Measurements from ENCODE around the gene PIP4K2B.
A peak's percentile ranks its signal among the peaks of the same experiment; 100 is the strongest.

PIP4K2B gene

GRCh38 chr17:38751808-38752307, 47.5 kb downstream of the PIP4K2B start:
- H3K27me3 ChIP-seq (ENCODE audit: insufficient read depth, low read depth, severe bottlenecking): no peaks in the 10 kb centered on the region
- peak overlapping the region; percentile 75 for H3K27ac ChIP-seq
- TF ChIP-seq CTCF (IDR thresholded peaks at IDR 0.05; ENCODE audit: low read depth, low read length): no peak
- peak overlapping the region; percentile 92 for H3K4me3 ChIP-seq (ENCODE audit: low read depth, low read length)
- H3K36me3 ChIP-seq: peaks cover 35% of the 10 kb centered on the region
- no peaks in the 10 kb centered on the region for H3K9me3 ChIP-seq (ENCODE audit: severe bottlenecking)
- peak; percentile 74 for DNase-seq

- Histone ChIP-seq H3K9me3 (ENCODE audit: severe bottlenecking) (no peaks in the 10 kb centered on the region), H3K27ac (peak overlapping the region; percentile 25), H3K4me3 (ENCODE audit: low read depth, low read length) (peak overlapping the region; percentile 92), H3K27me3 (ENCODE audit: insufficient read depth, low read depth, severe bottlenecking) (no peaks in the 10 kb centered on the region), H3K36me3 (peaks cover 32% of the 10 kb centered on the region)
- TF ChIP-seq CTCF (IDR thresholded peaks at IDR 0.05; ENCODE audit: low read depth, low read length): no peak
- DNase-seq: peak; percentile 43
These were observed 48.1 kb downstream of the PIP4K2B start for GRCh38 chr17:38751144-38751807.

GRCh38 chr17:38750312-38751121, 48.8 kb downstream of the PIP4K2B start:
- TF ChIP-seq CTCF (IDR thresholded peaks at IDR 0.05; ENCODE audit: low read depth, low read length): no peak
- Histone ChIP-seq H3K9me3 (ENCODE audit: severe bottlenecking) (no peaks in the 10 kb centered on the region), H3K27me3 (ENCODE audit: insufficient read depth, low read depth, severe bottlenecking) (no peaks in the 10 kb centered on the region), H3K4me3 (ENCODE audit: low read depth, low read length) (peak overlapping the region; percentile 92), H3K27ac (peak overlapping the region; percentile 87; the same call in 1 of the 2 replicates), H3K36me3 (peaks cover 25% of the 10 kb centered on the region)
- DNase-seq: no peak

GRCh38 chr17:38750044-38750311, 49.4 kb downstream of the PIP4K2B start:
- H3K9me3 ChIP-seq (ENCODE audit: severe bottlenecking): no peaks in the 10 kb centered on the region
- no peak for DNase-seq
- peak overlapping the region; percentile 92 for H3K4me3 ChIP-seq (ENCODE audit: low read depth, low read length)
- no peaks in the 10 kb centered on the region for H3K27me3 ChIP-seq (ENCODE audit: insufficient read depth, low read depth, severe bottlenecking)
- peaks cover 23% of the 10 kb centered on the region for H3K36me3 ChIP-seq
- no peak for TF ChIP-seq CTCF (IDR thresholded peaks at IDR 0.05; ENCODE audit: low read depth, low read length)
- H3K27ac ChIP-seq: peak overlapping the region; percentile 87

- no peaks in the 10 kb centered on the region for H3K27me3 ChIP-seq (ENCODE audit: insufficient read depth, low read depth, severe bottlenecking)
- H3K27ac ChIP-seq: peak overlapping the region; percentile 87
- TF ChIP-seq CTCF (IDR thresholded peaks at IDR 0.05; ENCODE audit: low read depth, low read length): no peak
- H3K36me3 ChIP-seq: peaks cover 18% of the 10 kb centered on the region
- peak overlapping the region; percentile 92 for H3K4me3 ChIP-seq (ENCODE audit: low read depth, low read length)
- no peaks in the 10 kb centered on the region for H3K9me3 ChIP-seq (ENCODE audit: severe bottlenecking)
- peak; percentile 90 for DNase-seq
These were observed 49.9 kb downstream of the PIP4K2B start for GRCh38 chr17:38749223-38750043.

Data from WERI-Rb-1 (cell line).